Endothelial cell of umbilical vein (primary cell): ENCODE results near the gene FGFRL1.

Experiments used
- CTCF ChIP-seq, 2 donors: IDR thresholded peaks; 1 replicate in 1 of 2; 2 replicates in 1 of 2; pipeline ENCODE4 v1.5.1; 2011; ENCODE audit warnings: low read length in 2 of 2, mild to moderate bottlenecking in 2 of 2, moderate library complexity in 2 of 2, control low read depth in 1 of 2, inconsistent platforms in 1 of 2, low read depth in 1 of 2; ENCODE audit not compliant: insufficient read depth in 1 of 2; ENCODE audit errors: extremely low read depth in 1 of 2
- EZH2 ChIP-seq: IDR thresholded peaks from 2 replicates; pipeline ENCODE4 v1.6.1; 2012; ENCODE audit warnings: borderline replicate concordance, low read depth, mild to moderate bottlenecking, moderate library complexity, low read length, inconsistent platforms; ENCODE audit not compliant: severe bottlenecking
- FOS ChIP-seq: IDR thresholded peaks from 2 replicates; pipeline ENCODE4 v1.6.1; 2011; ENCODE audit warnings: mild to moderate bottlenecking, low read length, moderate library complexity, borderline replicate concordance; ENCODE audit not compliant: insufficient read depth
- JUN ChIP-seq: IDR thresholded peaks from 2 replicates; pipeline ENCODE4 v1.6.1; 2011; ENCODE audit warnings: borderline replicate concordance, low read depth; ENCODE audit not compliant: insufficient read length, insufficient read depth
- POLR2A ChIP-seq: IDR thresholded peaks from 2 replicates; pipeline ENCODE4 v1.6.1; 2012; ENCODE audit warnings: low read depth, mild to moderate bottlenecking, control low read depth, low read length
- POLR2AphosphoS5 ChIP-seq: IDR thresholded peaks from 2 replicates; pipeline ENCODE4 v1.6.1; 2012; ENCODE audit warnings: low read depth, mild to moderate bottlenecking, control low read depth, low read length, moderate library complexity; ENCODE audit not compliant: insufficient read depth

DNA sequence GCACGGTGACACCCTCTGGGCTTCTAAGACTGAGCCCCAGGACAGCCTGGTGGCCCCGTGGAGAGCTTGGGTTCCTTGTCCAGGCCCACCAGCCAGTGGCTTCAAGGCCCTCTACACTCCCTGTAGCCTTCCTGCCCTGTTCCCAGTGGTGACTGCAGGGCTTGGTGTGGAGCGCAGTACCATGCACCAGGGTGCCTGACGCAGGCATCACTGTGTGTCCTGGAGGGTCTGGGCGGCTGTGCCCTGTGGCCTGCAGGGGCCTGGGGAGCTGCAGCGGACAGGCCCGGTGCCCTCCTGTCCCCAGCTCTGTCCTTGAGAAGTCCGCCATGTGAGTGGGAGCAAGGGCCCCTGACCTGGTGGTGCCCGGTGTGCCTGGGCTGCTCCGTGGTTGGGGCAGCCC, 4.3 kb downstream of the FGFRL1 start:
- TF ChIP-seq CTCF (IDR thresholded peaks at IDR 0.05; ENCODE audit: extremely low read depth in 1 of 2, insufficient read depth in 1 of 2, low read depth in 1 of 2, low read length in 2 of 2) (no peak), EZH2 (no peak), JUN (no peak), POLR2A (no peak), POLR2AphosphoS5 (no peak), FOS (no peak)
